NCI-H2227 (cell line): Measurements from ENCODE around the gene DLG2.
A peak's percentile ranks its signal among the peaks of the same experiment; 100 is the strongest.
"Not testable (repeated sequence)": the region's sequence is repeated elsewhere in the genome, so short reads cannot be mapped to it uniquely, and the experiment has no call there.

Source experiments
- DNase-seq: peaks from one replicate; lab custom pipeline; 2025; ENCODE audit not compliant: unreplicated experiment; lab: John Stamatoyannopoulos, UW

Gene DLG2

DNA sequence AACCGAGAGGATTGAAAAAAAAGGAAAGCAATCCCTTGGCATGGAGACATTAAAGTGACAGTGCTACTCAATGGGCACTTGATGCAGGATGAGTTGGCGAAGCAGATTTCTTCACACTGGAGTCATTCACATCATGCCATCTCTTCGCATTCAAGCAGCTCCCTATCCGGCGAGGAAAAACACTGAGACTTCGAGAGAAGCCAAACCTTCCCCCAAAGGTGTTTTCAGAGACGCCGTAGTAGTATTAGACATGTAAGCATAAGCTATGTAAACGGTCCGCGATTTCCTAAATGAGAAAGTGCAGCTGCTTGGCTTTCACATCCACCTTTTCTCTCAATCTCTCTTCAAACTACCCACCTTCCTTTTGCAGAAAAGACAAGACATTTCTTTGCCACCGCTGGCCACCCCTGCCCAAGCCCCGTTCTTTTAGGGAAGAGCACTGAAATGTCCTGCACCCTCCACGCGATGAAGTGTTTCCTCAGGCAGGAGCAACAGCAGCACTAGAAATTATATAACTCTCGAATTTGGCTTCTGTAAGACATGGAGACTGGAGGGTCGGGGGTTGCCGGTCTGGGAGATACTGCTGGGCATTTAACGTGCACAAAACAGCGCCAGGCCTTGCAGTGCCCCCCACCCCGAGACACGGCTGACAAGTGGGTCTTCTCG lies at the start of gene DLG2:
TSS of gene DLG2 (minus strand) at position 13 of the 666 bp plus-strand sequence.
- DNase-seq: peak; percentile 48

GRCh38 chr11:85673393-85673792 lies 46.2 kb upstream of the DLG2 start:
- no peak for DNase-seq

DNA sequence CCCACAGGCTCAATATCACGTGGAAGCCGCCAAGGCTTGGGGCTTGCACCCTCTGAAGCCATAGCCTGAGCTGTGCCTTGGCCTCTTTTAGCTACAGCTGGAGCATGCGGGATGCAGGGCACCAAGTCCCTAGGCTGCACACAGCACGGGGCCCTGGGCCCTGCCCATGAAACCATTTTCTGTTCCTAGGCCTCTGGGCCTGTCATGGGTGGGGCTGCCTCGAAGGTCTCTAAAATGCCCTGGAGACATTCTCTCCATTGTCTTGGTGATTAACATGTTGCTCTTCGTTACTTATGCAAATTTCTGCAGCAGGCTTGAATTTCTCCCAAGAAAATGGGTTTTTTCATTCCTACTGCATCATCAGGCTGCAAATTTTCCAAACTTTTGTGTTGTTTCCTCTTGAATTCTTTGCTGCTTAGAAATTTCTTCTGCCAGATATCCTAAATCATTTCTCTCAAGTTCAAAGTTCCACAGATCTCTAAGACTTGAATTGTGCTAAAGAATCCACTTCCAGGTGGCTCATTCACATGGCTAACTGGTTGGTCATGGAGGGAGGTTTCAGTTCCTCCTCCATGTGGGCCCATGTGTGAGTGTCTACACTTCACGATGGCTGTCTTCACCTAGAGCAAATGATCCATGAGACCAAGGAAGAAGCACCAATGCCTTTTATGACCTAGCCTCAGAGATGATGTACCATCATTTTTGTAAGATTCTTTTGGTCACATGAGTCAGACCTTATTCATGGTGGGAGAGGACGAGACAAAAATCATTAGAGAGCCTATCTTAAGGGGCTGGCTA lies 45.2 kb upstream of the DLG2 start:
- no peak for DNase-seq

- not testable (repeated sequence) for DNase-seq
Observed at GRCh38 chr11:85670949-85671663, 44.0 kb upstream of the DLG2 start.

- no peak for DNase-seq
Observed at GRCh38 chr11:85668157-85668556, 41.0 kb upstream of the DLG2 start.

DNA sequence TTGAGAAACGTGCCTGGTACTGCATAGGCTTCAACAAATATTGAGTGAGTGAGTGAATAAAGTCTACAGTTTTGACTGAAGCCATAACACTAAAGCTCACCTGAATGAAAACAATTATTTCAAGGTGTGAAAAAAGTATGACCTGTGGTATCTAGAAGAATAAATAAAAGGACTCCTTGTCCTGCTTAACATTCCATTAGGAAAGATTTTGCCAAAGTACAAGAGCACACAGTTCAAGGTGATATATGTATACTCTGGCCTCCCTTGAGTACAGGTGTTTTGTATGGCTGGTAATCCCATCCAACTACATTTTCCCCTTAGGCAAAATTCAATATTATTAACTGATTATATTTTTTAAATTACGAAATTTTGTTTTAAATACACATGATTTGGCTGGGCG lies 39.5 kb upstream of the DLG2 start:
- no peak for DNase-seq

GRCh38 chr11:85665733-85666132 lies 38.6 kb upstream of the DLG2 start:
- peak; percentile 8 for DNase-seq

DNA sequence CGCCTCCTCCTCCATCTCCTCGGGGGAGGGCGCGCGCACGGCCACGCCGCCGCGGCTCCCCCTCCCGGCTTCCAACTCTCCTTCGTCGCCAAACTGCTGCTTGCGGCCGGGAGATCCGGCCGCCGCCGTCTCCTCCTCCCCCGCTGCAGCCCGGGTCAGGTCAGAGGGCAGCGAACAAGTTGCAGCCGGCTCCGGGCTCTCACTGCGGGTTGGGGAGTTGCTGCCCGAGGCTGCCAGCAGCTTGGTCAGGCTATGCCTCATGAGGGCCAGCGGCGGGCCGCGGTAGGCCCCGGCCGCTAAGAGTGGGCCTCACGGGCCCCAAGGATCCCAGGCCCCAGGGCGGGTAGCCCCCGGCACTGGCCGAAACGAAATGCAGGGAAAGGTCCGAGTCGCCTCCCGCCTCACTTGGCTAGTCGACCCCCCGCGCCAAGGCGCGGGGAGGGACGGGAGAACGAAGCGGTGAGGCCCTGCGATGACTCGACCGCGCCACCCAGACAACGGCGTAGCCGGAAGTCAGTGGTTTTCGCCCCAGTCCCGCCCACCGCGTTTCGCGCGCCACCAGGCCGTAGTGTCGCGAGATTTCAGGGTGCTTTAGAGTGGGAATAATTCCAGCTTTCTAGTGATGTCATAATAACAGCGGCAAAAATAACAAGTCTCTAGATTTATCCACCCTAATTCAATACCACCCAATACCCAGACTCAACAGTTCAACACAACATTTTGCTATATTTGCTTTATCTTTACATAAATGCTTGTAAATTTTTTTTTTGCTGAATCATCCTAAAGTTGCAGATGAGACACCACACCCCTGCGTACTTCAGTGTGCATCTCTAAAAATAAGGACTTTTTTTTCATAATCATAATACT lies 37.7 kb upstream of the DLG2 start, which contains the start of gene CREBZF:
TSS of gene CREBZF (minus strand) at position 515 of the 867 bp plus-strand sequence. CDS start at position 261, 254 bp downstream.
- peak; percentile 96 for DNase-seq

- peak; percentile 73 for DNase-seq
Observed at GRCh38 chr11:85663753-85664614, 36.8 kb upstream of the DLG2 start.

DNA sequence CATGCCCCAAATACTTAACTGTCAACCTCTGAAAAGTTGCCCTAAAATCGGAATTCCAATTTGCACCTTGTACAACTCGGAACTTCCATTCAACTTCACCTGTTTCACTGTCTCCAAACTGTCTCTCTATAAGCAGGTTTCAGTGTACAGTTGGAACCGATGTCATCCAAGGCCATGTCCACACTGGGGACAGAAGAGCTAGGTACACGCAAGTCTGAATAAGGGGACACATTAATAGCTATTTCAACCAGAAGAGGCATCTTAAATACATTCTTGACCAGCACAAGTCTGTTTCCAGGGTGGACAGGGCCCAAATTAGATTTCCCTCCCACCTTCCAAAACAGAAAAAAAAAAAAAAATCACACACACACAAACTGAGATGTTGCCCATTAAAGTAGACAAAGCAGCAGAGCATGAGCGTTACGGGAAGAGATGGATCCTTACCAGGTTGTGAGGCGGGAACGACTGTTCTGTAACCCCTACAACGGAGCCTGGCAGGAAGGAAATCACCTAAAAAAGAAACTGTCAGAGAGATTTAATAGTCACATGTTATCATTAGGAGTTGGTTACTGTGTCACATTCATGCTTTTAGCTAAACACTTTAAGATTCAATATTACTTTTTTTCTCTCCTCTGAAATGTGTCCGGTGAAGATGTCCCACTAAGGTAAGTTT lies 36.1 kb upstream of the DLG2 start:
- DNase-seq: peak; percentile 5

GRCh38 chr11:85661972-85662664 lies 35.0 kb upstream of the DLG2 start:
- DNase-seq: no peak

DNA sequence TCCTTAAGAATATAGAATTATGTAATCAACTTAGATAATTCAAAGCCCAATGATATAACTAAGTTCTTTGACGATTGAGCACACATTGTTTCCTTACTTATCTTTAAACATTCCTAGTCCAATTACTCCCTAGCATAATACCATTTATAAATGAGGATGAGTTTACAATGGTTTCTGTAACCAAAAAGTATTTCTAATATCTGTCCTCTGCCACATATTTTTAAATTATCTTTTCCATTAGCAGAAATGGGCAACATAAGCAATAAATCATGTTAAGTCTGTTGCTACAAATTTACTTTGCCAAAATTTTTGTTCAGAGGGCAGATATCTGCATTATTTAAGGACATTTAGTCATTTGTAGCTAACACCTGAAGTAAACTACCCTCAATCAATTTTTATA lies 31.0 kb upstream of the DLG2 start:
- DNase-seq: no peak

GRCh38 chr11:85656777-85657176 lies 29.6 kb upstream of the DLG2 start:
- DNase-seq: no peak

DNA sequence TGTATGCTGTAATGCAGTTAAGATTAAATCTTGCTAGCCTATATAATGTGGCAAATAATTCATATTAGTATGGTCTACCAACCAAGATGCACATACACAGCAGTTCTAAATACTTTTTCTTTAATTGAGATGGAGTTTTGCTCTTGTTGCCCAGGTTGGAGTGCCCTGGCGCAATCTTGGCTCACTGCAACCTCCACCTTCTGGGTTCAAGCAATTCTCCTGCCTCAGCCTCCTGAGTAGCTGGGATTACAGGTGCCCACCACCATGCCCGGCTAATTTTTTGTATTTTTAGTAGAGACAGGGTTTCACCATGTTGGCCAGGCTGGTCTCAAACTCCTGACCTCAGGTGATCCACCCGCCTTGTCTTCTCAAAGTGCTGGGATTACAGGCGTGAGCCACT lies 27.2 kb upstream of the DLG2 start:
- not testable (repeated sequence) for DNase-seq

DNA sequence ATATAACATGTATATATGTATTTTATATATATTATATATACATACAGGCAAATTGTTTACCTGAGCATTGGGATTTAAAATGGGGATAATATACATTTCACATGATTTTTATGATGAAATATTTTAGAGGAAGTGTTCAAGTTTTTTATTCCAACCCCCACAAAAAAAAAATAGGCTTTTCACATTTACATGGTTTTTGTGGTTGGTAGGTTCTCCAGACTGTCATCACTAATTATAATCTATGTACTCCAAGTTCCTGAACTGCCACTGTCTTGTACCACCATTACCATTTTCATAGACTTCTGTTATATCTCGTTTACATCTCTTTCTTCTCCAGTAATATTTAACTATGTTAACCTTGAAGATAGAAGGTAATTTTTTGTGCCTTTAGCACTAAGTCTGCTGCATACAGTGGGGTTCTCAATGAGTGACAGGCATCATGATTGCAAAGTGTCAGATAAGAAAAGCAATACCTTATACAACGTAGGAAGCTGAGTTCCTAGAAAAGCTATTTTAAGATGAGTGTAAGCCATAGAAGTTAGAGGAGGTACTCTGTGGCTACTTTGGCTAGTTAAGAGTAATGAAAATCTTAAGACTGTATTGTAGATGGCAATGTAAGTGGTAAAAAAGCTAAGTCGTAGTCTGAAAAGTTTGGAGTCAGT lies 25.8 kb upstream of the DLG2 start:
- no peak for DNase-seq

- no peak for DNase-seq
Observed at GRCh38 chr11:85651118-85651517, 24.0 kb upstream of the DLG2 start.

GRCh38 chr11:85647604-85648299 lies 20.6 kb upstream of the DLG2 start, which contains the start of gene TMEM126A:
Gene TMEM126A, plus strand, starts transcription at chr11:85647967. Its CDS starts 2,289 bp downstream, at chr11:85650256.
- peak; percentile 90 for DNase-seq
